Stimulated activated CD4-positive, alpha-beta T cell treated with anti-CD3 and anti-CD28 coated beads, Interleukin-1b, Interleukin-23, amount 100 ng/mL, for 4 hours (primary cell): ENCODE measurements around the gene PLCL2.
"Not testable (repeated sequence)": the region's sequence is repeated elsewhere in the genome, so short reads cannot be mapped to it uniquely, and the experiment has no call there.

Experiments
- DNase-seq, 2 donors: peaks; one replicate each; pipeline ENCODE4 v3.0.0-alpha.2; 2020; ENCODE audit warnings: low read depth in 2 of 2

Gene PLCL2

DNA sequence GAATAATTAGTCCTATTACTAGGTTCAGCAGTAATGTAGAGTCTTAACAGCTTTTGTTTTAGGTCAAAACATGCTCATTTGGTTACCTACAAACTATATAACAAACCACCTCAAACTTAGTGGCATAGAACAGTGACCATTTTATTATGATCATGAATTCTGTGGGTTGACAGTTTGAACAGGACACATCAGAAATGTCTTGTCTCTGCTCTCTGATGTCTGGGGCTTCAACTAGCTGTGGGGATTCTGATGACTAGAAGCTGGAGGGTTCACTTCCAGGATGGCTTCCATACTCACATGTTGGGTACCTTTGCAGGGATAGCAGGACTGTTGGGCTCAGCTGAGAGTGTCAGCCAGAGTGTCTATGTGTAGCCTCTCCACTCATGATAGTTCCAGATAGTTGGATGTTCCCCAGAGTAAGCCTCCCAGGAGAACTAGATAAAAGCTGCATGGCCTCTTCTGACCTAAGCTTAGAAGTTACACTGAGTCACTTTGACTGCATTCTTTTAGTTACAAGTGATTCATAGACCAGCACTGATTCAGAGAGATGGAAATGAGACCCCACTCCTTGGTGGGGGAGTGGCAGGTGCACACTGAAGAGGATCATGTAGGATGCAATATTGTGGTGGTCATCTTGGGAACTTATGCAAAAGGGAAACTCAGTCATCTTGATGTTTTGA, 32.6 kb downstream of the PLCL2 start:
- no peak for DNase-seq

DNA sequence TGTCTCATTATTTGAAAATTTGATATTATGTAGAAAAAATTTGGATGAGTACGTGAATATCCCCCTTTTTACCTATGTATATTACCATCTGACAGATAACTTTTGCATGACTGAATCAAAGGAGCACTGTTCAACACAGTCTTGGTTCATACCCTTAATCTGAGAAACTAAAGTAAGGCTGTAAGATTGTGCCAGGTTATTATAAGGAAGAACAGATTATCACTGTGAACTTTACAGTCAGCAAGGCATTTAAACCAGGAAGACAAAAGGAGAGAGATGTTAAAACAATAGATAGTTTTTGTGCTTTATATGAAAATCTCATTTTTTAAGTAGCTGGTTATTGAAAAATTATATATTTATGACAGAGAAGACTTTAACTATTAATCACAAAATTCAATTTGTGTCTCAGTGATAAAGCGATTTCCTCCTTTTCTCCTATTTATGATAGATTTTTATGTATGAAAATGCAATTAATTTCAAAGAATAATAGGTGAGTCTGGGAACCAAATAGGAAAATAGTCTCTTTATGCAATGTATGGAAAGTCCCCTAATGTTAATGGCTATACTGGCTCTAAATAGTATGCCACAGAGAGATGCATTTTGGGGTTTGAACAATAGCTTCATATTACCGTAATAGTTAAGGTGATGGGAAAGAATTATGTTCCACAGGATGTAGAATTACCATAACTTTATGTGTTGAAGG, 33.4 kb downstream of the PLCL2 start:
- no peak for DNase-seq

DNA sequence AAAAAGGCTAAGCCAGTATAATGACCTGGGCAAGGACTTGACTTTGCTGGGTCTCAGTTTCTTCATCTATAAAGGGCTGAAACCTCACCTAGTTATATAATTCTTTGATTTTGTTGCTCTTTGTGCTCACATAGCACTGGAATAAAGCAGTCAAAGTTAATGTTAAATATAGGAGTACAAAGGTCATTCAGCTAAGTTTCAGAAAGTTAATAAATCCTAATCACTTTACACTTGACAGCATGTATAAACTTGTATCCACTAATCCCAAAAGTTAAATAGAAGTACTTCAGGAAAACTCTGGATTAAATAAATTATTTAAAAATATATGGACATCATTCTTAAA, 33.9 kb downstream of the PLCL2 start:
- DNase-seq: no peak

GRCh38 chr3:16923112-16923511, 38.4 kb downstream of the PLCL2 start:
- DNase-seq: no peak

DNA sequence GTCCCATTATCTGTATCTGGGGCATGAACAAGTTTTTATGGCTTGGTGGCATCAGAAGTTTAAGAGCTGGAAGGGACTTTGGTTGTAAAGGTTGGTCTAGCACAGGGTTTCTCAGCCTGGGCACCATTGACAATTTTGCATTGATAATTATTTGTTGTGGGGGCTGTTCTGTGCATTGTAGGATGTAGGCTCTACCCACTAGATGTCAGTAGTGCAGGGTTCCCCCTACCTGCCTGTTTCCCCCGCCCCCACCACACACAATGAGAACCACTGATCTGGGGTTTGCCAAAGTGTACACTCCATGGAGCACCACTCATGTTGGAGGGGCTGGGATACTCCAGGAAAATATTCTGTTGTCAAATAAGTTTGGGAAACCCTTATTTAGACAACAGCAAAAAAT, 42.7 kb downstream of the PLCL2 start:
- no peak for DNase-seq

GRCh38 chr3:16928386-16929132, 43.8 kb downstream of the PLCL2 start:
- DNase-seq: no peak

- DNase-seq: no peak
Observed at GRCh38 chr3:16929311-16929710, 44.6 kb downstream of the PLCL2 start.

- no peak for DNase-seq
Observed at GRCh38 chr3:16932877-16933276, 48.1 kb downstream of the PLCL2 start.

DNA sequence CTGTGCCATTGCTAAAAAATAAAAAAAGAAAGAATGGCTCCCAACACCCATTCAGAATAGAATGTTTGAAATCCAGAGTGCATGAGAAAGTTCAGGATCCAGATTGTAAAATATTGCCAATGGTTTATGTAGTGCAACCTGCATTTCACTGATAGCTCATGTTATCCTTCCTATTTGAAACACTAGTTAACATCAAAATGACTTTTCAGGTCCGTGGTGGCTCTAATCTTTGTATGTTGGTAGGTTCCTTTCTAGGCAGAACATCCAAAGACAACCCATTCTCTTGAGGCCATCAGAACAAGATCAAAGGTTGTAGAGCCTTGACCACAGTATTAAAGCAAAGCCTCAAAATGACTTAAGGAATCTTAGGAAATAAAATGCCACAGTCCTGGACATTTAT, 51.0 kb downstream of the PLCL2 start:
- DNase-seq: no peak

DNA sequence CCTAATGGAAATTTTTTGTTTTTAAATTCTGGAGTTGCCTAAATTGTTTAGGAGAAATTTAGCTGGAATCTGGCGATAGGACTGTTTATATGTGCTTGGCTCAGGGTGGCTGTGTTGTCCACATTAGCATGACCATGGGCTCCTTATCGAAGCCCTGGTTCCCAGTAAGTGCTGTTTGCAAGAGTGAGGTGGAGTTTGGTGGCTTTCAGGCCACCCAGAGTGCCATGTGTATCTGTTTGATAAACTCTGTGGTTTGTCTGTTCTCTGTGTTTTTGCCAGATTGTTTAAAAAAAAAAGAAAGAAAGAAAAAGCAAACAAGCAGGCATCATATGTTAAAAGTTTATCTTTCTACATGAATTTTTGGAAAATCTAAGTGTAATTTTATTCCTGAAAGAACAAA, 51.5 kb downstream of the PLCL2 start:
- DNase-seq: no peak

- no peak for DNase-seq
Observed at GRCh38 chr3:16936676-16937230, 52.0 kb downstream of the PLCL2 start.

- DNase-seq: no peak
Observed at GRCh38 chr3:16937326-16937845, 52.6 kb downstream of the PLCL2 start.

DNA sequence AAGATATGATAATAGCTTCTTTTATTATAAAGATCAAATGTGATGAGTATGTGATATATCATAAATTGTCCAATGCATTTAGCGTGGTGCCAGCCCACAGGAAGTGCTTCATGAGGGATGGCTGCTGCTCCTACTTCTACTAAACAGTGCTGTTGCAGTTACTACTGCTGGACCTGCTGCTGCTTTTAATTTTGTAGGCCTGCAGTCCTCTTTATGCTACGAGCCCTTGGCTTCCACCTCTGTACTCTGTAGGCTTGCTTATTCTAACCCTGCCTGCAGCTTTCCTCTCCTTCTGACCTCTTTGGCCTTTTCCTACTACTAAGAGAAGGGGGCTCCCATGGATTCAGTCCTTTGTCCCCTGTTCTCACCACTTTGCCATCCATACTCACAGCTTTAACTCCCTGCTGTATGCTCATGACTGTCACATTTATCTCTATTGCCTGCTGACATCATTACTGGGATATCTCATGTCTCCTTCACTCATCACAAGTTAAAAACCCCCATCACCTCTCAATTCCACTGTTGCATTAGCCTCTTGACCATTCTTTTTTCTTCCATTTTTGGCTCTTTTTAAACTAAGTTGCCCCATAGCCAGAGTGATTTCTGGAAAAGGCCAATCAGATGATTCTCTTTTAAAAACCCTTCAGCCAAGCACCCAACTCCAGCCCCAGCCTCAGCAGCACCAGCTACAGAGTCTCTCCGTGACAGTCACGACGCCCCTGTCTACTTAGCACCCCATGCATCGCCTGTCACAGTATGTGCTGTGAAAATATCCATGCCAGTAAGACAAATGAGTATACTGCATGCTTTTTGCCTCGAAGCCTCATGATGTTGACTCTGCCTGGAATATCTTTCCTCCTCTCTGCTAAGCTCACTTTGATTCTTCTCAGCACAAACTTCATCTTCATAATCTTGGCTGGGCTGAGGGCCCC, 56.3 kb downstream of the PLCL2 start:
- DNase-seq: no peak

DNA sequence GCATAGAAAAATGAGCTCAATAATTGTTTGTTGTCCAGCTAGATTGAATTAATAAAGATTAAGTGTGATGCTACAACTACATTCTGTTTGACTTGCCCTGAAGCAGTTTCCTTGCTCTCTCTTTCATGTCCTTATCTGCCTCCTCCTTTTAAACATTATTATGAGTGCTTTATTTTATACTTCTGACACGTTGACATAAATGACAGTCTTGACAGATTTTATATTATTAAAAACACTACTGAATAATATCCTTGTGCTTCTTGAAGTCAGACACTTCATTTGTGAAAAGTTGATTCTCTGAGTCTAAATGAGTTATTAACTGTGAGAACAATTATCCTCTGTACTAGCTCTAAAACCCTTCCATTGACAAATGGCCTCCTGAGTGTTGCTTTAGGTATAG, 58.2 kb downstream of the PLCL2 start:
- no peak for DNase-seq

GRCh38 chr3:16943857-16944256, 59.1 kb downstream of the PLCL2 start:
- no peak for DNase-seq

DNA sequence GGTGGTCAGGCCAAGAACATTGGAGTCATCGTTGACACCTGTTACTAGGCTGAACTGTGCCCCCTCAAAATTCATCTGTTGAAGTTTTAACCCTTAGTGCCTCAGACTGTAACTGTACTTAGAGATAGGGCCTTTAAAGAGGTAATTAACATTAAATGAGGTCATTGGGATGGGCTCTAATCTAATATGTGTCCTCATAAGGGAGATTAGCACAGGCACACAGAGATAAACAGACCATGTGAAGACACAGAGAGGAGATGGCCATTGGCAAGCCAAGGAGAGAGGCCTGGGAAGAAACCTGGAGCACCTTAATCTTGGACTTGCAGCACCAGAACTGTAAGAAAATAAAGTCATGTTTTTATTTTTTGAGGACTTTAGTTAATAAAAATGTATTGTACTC, 59.6 kb downstream of the PLCL2 start:
- no peak for DNase-seq

DNA sequence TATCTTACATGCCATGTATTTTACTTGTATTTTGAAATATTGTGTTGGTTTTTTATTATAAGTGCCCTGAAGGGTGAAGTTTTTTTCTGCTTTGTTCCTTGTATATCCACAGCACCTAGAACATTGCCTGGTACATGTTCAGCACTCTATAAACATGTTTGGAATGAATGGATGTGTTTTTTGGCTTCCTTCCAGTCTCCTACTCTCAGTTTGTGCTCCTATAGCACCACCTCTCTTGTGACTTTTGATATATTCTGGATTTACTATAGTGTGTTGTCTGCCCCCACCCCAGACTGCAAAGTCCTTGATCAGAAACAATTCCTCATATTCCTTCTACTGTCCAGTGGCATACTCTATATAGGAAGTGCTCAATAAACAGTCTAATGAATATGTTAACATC, 60.6 kb downstream of the PLCL2 start:
- DNase-seq: no peak

DNA sequence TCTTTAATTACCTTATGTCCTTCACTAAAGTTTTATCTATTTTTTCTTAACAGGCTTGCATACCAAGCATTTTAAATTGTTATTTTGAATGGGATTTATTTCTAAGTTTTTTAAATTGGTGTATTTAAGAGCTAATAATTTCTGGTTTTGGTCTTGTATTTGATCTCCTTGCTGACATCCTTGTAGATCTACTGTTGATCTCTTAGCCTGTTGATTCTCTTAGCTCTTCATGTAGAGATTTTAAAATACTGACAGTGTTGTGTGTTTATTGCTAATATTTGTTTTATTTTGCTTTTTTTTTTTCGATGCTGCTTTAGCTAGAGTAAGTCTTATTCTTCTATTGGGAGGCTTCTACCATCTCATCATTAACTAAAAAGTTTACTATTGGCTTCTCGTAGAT, 65.5 kb downstream of the PLCL2 start:
- DNase-seq: no peak

DNA sequence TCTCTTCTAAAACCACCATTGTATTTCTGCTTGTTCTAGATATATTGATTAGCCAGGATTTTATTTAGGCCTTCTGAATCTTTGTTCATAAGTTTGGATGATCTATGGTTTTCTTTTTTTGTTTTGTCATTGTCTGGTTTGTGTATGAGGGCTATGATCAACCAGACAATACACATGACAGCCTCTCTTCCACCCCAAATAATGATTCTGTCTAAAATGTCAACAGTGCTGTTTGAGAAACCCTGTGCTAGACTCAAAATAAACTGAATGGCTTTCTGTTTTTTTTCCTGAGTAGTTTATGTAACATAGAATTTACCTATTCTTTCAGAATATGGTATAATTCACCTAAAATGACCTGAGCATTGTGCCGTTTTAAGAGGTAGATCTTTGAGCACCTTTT, 66.1 kb downstream of the PLCL2 start:
- no peak for DNase-seq

DNA sequence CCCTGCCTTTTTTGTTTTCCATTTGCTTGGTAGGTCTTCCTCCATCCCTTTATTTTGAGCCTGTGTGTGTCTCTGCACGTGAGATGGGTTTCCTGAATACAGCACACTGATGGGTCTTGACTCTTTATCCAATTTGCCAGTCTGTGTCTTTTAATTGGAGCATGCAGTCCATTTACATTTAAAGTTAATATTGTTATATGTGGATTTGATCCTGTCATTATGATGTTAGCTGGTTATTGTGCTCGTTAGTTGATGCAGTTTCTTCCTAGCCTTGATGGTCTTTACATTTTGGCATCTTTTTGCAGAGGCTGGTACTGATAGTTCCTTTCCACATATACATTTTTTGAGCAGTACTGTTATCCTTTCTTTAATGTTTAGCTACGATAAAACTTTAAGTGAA, 73.1 kb downstream of the PLCL2 start:
- not testable (repeated sequence) for DNase-seq

DNA sequence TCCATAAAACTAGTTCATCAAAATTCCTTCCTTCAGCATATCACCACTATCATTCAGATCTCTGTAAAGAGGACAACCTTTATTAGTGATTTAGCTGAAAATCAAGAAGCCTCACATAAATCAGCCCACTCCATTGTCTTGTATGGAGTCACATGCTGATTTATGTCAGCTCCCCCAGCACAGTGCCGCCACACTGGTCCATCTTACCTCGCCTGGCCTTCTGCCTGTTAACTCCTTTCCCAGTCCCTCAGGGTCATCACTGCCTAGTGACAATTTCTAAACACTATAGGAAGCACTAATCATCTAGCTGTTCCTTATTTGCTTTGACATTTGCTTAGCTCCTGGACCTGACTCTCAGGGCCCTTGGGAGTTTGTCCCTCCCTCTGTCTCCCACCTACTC, 75.4 kb downstream of the PLCL2 start:
- no peak for DNase-seq
